Kidney epithelial cell (primary cell): ENCODE results near the gene AMOTL1. TPM values are rescaled to one million over a fixed set of nuclear protein-coding genes. Genes with fewer than 3 reads are reported as not detected.

ENCODE experiments used
- DNase-seq: peaks from one replicate; pipeline ENCODE4 v3.0.0-alpha.2; 2010; ENCODE audit warnings: low read depth
- H3K27me3 ChIP-seq: 2 replicates; pipeline ENCODE4 v1.6.0; 2011; ENCODE audit warnings: low read length; ENCODE audit not compliant: control insufficient read depth, insufficient read depth
- H3K36me3 ChIP-seq: 2 replicates; pipeline ENCODE4 v1.5.1; 2011; ENCODE audit warnings: low read length; ENCODE audit not compliant: control insufficient read depth, insufficient read depth
- H3K4me3 ChIP-seq: 2 replicates; pipeline ENCODE4 v1.5.1; 2011; ENCODE audit warnings: low read depth, mild to moderate bottlenecking, control low read depth, low read length
- total RNA-seq: library from RNA; depleted of rRNA; stranded (reverse); fragments of >200 nt; gene quantifications from 2 replicates; pipeline ENCODE4 v1.2.3, GENCODE V29; 2015
- TF ChIP-seq, protein P1 (sequence below): IDR thresholded peaks from 2 replicates; pipeline ENCODE4 v1.5.1; 2011; ENCODE audit warnings: mild to moderate bottlenecking, moderate library complexity, low read length, control low read depth, inconsistent platforms; ENCODE audit not compliant: insufficient read depth, poor library complexity, severe bottlenecking

Gene AMOTL1
- total RNA-seq, 1 donor from 2014 or later = 48.8 TPM

- TF ChIP-seq, protein P1, sequence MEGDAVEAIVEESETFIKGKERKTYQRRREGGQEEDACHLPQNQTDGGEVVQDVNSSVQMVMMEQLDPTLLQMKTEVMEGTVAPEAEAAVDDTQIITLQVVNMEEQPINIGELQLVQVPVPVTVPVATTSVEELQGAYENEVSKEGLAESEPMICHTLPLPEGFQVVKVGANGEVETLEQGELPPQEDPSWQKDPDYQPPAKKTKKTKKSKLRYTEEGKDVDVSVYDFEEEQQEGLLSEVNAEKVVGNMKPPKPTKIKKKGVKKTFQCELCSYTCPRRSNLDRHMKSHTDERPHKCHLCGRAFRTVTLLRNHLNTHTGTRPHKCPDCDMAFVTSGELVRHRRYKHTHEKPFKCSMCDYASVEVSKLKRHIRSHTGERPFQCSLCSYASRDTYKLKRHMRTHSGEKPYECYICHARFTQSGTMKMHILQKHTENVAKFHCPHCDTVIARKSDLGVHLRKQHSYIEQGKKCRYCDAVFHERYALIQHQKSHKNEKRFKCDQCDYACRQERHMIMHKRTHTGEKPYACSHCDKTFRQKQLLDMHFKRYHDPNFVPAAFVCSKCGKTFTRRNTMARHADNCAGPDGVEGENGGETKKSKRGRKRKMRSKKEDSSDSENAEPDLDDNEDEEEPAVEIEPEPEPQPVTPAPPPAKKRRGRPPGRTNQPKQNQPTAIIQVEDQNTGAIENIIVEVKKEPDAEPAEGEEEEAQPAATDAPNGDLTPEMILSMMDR = no peak
- no peaks in the 10 kb centered on the region for H3K36me3 ChIP-seq
- no peaks in the 10 kb centered on the region for H3K27me3 ChIP-seq
- H3K4me3 ChIP-seq = no peak overlapping the region
- DNase-seq = no peak
Observed at GRCh38 chr11:94796863-94797262, 28.7 kb downstream of the AMOTL1 start.

DNA sequence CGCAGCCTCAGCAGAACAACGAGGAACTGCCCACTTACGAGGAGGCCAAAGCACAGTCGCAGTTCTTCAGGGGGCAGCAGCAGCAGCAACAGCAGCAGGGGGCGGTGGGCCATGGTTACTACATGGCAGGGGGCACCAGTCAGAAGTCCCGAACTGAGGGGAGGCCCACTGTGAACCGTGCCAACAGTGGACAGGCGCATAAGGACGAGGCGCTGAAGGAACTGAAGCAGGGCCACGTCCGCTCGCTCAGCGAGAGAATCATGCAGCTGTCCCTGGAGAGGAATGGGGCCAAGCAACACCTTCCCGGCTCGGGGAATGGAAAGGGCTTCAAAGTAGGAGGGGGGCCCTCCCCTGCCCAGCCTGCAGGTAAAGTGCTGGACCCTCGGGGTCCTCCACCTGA lies 31.6 kb downstream of the AMOTL1 start:
- H3K27me3 ChIP-seq = no peaks in the 10 kb centered on the region
- no peaks in the 10 kb centered on the region for H3K36me3 ChIP-seq
- no peak overlapping the region for H3K4me3 ChIP-seq
- TF ChIP-seq, protein P1 = no peak
- DNase-seq = no peak

GRCh38 chr11:94800414-94800813 lies 32.3 kb downstream of the AMOTL1 start:
- DNase-seq = no peak
- Histone ChIP-seq H3K36me3 (no peaks in the 10 kb centered on the region), H3K4me3 (no peak overlapping the region), H3K27me3 (no peaks in the 10 kb centered on the region)
- TF ChIP-seq, protein P1 = no peak

DNA sequence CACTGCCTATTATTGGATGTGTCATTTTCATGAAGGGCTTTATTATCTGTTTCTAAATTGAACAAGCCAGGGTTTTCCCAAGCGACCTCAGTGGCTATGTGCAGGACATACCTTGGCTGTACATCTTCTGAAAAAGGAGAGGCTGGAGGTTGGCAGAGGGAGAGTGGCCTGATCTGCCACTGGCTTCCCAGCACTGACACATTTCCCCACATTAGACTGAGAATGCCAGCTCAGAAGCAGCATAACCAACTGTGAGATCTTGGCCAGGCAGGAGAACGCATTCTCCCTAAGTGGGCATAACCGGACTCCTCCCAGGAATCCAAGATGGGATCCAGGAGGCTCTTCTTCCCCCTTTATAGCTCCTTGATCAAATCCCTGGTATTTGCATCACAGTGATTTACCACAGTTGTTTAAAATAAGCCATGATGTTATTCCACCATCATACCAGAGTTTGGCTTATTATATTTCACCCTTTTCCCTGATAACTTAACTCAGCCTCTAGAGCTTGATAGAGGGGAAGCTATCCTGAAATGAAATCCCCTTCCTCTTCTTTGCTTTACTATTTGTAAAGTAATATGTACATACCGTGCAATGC lies 33.8 kb downstream of the AMOTL1 start:
- TF ChIP-seq, protein P1 = no peak
- no peaks in the 10 kb centered on the region for H3K36me3 ChIP-seq
- H3K4me3 ChIP-seq = no peak overlapping the region
- no peaks in the 10 kb centered on the region for H3K27me3 ChIP-seq
- DNase-seq = no peak

GRCh38 chr11:94802501-94802900 lies 34.3 kb downstream of the AMOTL1 start:
- Histone ChIP-seq H3K36me3 (no peaks in the 10 kb centered on the region), H3K27me3 (no peaks in the 10 kb centered on the region), H3K4me3 (no peak overlapping the region)
- TF ChIP-seq, protein P1 = no peak
- no peak for DNase-seq

DNA sequence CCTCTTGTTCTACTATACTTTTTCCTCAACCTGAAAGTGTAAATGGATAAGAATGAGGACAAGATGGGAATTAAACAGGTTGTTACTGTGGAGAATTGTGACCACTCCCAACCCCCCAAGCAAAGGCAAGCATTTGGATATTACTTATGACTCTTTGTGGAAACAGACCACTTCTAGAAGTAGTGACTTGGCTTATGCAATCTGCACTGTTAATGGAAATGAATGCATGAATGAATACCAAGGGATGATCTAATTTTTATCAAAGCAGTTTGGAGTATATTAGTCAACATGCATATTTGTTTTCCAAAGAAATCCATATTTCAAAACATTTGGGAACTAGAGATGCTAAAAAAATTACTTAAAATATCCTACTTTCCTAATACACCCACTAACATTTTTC lies 35.3 kb downstream of the AMOTL1 start:
- TF ChIP-seq, protein P1 = no peak
- Histone ChIP-seq H3K36me3 (no peaks in the 10 kb centered on the region), H3K4me3 (no peak overlapping the region), H3K27me3 (no peaks in the 10 kb centered on the region)
- DNase-seq = no peak
